DMS53 treated with DMSO at 0.1 percent for 48 hours (cell line): ENCODE results near the gene KLF17.

Experiments
- DNase-seq: peaks from one replicate; lab custom pipeline; 2025; ENCODE audit not compliant: unreplicated experiment; lab: John Stamatoyannopoulos, UW

The KLF17 gene

DNA sequence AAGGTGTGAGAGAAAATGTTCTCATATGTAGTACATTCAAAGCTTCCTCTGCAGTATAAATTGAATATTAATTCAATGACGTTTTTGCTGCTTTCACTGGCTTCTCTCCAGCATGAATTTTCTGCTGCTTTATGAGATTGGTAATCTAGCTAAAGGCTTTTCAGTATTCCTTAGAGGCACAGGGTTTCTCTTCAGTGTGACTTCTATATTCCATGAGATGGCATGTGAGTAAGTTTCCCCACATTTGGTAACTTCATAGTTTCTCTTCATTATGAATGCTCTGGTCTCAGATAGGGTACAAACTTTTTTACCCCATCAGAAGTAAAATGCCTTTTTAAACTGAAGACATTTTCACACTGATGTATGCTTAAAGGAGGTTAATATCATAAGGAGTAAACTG is 33.2 kb downstream of the KLF17 start:
- DNase-seq, result no peak

GRCh38 chr1:44152692-44153091 is 34.1 kb downstream of the KLF17 start:
- DNase-seq, result no peak

- DNase-seq, result no peak
These were observed 35.4 kb downstream of the KLF17 start for GRCh38 chr1:44154049-44154448.

- no peak for DNase-seq
These were observed 39.3 kb downstream of the KLF17 start for GRCh38 chr1:44157903-44158302.

- DNase-seq, result no peak
These were observed 40.2 kb downstream of the KLF17 start for GRCh38 chr1:44158871-44159270.

DNA sequence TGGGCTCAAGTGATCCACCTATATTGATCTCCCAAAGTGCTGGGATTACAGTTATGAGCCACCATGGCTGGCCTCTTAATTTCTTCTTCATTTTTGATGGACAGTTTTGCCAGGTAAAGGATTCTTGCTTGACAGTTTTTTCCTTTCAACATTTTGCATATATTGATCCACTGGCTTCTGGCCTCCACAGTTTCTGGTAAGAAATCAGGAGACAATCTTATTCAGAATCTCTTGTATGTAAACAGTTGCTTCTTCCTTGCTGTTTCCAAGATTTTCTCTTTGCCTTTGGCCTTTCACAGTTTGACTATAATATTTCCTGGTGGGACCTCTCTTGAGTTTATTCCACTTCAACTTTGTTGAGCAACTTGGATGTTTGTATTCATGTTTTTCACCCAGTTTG is 42.9 kb downstream of the KLF17 start:
- DNase-seq, result no peak

- no peak for DNase-seq
These were observed 50.0 kb downstream of the KLF17 start for GRCh38 chr1:44168520-44169098.

DNA sequence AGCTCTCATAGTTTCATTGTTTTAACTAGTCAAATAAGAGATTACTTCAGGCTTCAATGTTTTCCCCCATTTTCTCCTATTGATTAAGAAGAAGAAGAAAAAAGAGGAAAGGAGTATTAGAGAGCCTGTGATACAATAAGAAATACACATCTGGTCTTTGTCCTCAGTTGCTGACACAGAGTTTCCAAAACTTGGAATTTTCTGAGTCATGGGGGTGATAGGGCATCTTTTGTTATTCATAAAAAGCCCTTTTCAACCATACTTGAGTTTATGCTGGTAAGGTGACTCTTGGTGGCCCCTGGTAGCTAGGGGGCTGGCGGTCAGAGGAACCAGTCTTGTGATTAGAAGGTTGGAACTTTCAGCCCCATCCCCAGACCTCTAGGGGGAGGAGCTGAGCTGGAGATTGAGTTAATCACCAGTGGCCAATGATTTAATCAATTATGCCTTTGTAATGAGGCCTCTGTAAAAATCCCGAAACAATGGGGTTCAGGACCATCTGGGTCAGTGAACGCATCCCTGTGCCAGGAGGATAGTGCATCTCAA is 51.7 kb downstream of the KLF17 start:
- no peak for DNase-seq

DNA sequence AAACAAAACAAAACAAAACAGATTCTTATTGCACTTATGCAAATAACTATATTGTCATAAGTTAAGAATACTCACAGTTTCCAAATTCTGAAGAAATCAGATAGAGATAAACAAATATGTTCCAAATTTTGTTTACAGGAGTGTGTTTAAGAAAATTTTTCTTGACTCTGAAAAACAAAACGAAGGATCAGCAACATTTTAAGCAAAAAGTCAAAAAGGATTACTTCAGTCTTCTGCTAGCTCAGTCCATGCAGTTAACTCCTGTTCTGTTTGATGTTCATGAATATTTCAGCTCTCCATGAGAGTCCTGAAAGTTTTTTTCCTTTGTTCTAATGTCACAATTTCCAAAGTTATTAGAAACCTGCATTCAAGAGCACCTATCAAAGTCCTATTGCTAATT is 56.0 kb downstream of the KLF17 start:
- DNase-seq, result no peak
